DMS114 treated with DMSO at 0.1 percent for 48 hours (cell line): ENCODE results near the gene CLSTN1.
"Not testable (repeated sequence)": the region's sequence is repeated elsewhere in the genome, so short reads cannot be mapped to it uniquely, and the experiment has no call there.

ENCODE experiments used
- DNase-seq: peaks from one replicate; lab custom pipeline; 2025; ENCODE audit not compliant: unreplicated experiment; lab: John Stamatoyannopoulos, UW

CLSTN1 gene

DNA sequence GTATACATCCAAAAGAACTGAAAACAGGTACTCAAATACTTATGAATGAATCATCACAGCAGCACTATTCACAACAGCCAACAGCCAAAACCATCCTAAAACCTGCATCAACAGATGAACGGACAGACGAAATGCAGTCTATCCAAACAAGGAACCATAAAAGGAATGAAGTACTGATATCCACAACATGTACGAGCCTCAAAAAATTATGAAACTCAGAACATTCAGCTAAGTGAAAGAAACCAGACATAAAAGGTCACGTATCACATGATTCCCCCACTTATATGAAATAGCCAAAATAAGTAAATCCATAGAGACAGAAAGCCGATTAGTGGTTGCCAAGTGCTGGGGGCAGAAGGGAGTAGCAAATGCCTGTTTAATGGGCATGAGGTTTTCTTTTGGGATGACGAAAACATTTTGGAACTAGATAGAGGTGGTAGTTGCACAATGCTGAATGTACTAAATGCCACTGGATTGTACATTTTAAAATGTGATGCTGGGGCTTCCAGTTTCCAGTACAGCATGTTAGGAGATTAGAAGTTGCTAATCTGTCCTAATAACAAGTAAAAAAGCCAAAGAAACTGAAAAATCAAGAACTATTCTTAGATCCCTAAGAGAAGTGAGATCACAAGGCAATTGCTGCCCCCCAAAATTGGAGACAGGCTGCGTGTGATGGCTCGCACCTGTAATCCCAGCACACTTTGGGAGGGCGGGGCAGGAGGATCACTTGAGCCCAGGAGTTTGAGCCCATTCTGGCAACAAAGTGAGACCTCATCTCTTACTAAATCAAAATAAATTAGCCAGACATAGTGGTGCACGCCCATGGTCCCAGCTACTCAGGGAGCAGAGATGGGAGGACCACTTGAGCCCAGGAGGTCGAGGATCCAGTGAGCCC is 25.3 kb downstream of the CLSTN1 start:
- DNase-seq: no peak

DNA sequence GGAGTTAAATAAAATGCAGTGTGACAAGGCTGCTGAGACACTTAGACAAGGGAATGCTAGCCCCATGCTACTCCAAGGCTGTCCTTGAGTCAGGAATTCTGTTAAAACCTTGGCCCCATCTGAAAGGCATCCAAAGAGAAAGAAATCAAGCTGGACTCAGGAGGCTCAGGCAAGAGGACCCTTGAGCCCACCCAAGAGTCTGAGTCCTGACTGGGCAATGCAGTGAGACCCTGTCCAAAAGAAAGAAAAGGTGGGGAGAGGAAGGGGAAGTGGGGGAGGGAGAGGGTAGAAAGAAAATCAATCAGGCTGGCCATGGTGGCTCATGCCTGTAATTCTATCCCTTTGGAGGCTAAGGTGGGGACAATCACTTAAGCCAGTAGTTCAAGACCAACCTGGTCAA is 26.7 kb downstream of the CLSTN1 start:
- DNase-seq: no peak

DNA sequence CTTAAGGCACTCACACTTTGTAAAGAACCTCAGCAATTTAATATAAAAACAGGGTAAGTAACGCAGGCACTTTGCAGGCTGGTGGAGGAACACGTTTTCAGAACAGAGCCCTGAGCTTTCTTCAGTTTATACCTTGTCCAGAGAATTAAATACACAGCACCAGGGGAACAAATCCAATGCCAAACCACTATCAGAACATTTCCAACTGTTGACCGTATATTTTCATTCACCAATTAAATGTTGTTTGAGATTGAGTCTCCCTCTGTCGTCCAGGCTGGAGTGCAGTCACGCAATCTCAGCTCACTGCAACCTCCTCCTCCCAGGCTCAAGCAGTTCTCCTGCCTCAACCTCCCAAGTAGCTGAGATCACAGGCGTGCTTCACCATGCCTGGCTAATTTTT is 29.7 kb downstream of the CLSTN1 start:
- no peak for DNase-seq

GRCh38 chr1:9793291-9793690 is 30.5 kb downstream of the CLSTN1 start:
- DNase-seq: no peak

- DNase-seq: no peak
These were observed 31.4 kb downstream of the CLSTN1 start for GRCh38 chr1:9792156-9793042.

GRCh38 chr1:9789700-9790099 is 34.1 kb downstream of the CLSTN1 start:
- not testable (repeated sequence) for DNase-seq

DNA sequence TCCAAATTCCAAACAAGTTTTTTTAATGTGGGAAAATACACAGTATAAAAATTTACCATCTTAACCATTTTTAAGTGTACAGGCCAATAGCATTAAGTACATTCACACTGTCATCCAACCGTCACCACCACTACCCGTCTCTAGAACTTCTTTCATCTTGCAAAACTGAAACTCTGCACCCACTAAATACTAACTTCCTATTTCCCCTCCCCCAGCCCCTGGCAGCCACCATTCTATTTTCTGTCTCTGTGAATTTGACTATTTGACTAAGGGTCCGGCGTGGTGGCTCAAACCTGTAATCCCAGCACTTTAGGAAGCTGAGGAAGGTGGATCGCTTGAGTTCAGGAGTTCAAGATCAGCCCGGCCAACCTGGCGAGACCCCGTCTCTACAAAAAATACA is 36.1 kb downstream of the CLSTN1 start:
- no peak for DNase-seq

GRCh38 chr1:9785406-9785805 is 38.4 kb downstream of the CLSTN1 start:
- DNase-seq: no peak

DNA sequence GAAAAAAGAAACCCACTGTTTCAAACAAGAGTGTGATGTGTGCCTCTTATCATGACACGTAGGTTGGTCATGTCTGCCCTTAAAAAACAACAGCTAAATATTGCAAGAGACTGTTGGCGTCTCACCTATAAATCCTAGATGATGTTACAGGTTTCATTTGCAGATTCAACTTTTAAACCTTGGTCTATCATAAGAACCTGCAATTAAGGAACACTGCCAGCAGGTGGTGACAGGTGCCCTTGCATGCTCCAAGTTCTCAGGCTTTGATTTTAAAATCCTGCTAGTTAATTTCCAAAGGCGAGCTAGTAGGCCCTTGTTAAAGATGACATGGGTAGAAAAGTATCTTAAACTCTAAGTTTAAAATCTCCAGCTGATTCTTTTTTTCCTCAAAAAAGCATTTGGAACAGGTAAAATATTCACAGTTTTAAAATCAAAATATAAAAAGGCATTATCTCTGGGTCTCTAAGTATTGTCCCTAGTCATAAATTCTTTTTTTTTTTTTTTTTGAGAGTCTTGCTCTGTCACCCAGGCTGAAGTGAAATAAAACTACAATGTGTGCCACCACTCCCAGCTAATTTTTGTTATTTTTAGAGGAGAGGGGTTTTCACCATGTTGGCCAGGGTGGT is 39.1 kb downstream of the CLSTN1 start:
- peak; percentile 44 for DNase-seq

GRCh38 chr1:9782897-9783296 is 40.9 kb downstream of the CLSTN1 start:
- no peak for DNase-seq

- DNase-seq: no peak
These were observed 41.5 kb downstream of the CLSTN1 start for GRCh38 chr1:9782116-9782751.

DNA sequence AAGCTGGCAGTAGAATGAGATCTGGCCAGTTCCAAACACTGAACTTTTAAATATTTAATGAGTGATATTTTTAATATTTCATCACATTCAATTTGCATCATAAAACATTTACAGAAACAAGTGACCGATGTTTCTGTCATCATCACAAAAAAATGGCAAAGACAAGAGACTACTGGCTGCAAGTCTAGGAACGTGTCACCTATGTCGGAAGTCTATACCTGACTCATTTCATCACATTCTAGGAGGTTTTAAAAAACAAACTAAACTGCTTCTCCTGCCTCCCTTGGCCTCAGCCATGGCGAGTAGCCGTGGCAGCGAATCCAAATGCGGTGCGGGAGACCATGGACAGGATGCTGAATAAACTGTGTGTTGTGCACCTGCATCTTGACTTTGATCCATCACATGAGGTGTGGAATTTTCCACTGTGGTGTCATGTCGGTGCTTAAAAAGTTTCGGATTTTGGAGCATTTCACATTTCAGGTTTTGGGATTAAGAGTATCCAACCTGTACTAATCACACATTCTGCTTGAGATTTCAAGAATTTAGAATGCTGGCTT is 43.1 kb downstream of the CLSTN1 start:
- no peak for DNase-seq

- no peak for DNase-seq
These were observed 44.9 kb downstream of the CLSTN1 start for GRCh38 chr1:9778905-9779304.

DNA sequence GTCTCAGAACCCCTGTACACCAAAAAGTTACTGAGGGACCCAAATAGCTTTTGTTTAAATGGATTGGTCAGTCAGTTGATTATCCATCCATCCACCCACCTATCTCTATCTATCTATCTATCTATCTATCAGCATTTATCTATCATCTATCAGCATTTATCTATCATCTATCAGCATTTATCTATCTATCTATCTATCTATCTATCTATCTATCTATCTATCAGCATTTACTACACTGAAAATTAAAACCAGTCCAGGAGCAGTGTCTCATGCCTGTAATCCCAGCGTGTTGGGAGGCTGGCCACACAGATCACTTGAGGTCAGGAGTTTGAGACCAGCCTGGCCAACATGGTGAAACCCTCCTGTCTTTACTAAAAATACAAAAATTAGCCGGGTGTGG is 47.1 kb downstream of the CLSTN1 start:
- no peak for DNase-seq

- DNase-seq: no peak
These were observed 48.8 kb downstream of the CLSTN1 start for GRCh38 chr1:9774712-9775679.

DNA sequence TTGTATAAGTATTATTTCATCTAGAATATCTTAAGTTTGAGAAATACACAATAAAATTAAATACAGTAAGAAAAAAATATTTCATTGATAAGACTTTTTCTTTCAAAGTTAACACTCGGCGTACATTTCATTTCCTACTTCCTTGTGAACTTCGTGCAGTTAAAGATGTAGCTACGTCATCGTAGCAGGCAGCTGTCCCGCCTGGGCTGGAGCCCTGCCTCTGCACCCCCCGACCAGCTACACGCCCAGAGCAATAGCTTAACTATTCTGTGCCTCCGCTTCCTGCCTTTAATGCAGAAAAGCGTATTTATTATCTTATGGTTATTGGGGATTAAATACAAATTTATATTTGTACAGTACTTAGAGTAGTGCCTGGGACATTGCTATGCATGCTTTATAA is 53.5 kb downstream of the CLSTN1 start:
- no peak for DNase-seq

DNA sequence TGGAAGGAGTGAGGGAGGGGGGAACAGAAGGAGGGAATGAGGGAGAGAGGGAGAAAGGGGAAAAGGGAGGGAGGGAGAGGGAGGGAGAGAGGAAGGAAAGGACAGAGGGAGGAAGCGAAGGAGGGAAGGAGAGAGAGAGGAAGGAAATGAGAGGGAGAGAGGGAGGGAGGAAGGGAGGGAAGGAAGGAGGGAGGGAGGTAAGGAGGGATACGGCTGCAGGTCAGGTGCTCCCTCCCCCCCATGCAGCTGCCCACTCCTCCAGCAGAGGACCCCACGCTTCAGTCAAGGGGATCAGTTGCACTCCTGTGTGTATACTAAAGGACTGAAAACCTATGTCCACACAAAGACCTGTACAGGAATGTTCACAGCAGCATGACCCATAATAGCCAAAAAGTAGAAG is 54.8 kb downstream of the CLSTN1 start:
- no peak for DNase-seq

- DNase-seq: no peak
These were observed 55.6 kb downstream of the CLSTN1 start for GRCh38 chr1:9767964-9768668.
